Left renal pelvis (tissue), 4 donors: Measurements from ENCODE around the gene RPS6KC1. TPM values are rescaled to one million over a fixed set of nuclear protein-coding genes. Genes with fewer than 3 reads are reported as not detected.

Experiments
- polyA plus RNA-seq, 4 donors: library from polyadenylated mRNA; unstranded; fragments of 120-200 nt; gene quantifications; one replicate each; pipeline ENCODE4 v1.2.1, GENCODE V29; 2013; ENCODE audit not compliant: insufficient read length in 4 of 4

RPS6KC1 gene
- polyA plus RNA-seq, 4 donors: 19.8 to 29.8 (median 27.3) TPM

Other genes starting within 250 kb of the RPS6KC1 start
- gene SPATA45, start 203.6 kb upstream of the RPS6KC1 start, polyA plus RNA-seq: 1 to 10 TPM in 1 of 4 donors, under 1 TPM in 2, not detected in 1; 0.36 to 1.6 (median 0.55) TPM
- gene FLVCR1, start 193.0 kb upstream of the RPS6KC1 start, polyA plus RNA-seq: 10 to 100 TPM; 14.7 to 30.8 (median 24.0) TPM
- 10 to 100 TPM; 21.8 to 39.1 (median 28.9) TPM for gene VASH2, start 100.7 kb upstream of the RPS6KC1 start, polyA plus RNA-seq
- gene ANGEL2, start 35.4 kb upstream of the RPS6KC1 start, polyA plus RNA-seq: 10 to 100 TPM; 30.1 to 49.8 (median 38.3) TPM